ENCODE data around the gene RPRD1B. TPM values are rescaled to one million over a fixed set of nuclear protein-coding genes. Genes with fewer than 3 reads are reported as not detected.
A peak's percentile ranks its signal among the peaks of the same experiment; 100 is the strongest.

RPRD1B gene
- polyA plus RNA-seq, 1 of the 3 experiments (the other 2 are of a cell fraction) = 11.8 TPM

DNA sequence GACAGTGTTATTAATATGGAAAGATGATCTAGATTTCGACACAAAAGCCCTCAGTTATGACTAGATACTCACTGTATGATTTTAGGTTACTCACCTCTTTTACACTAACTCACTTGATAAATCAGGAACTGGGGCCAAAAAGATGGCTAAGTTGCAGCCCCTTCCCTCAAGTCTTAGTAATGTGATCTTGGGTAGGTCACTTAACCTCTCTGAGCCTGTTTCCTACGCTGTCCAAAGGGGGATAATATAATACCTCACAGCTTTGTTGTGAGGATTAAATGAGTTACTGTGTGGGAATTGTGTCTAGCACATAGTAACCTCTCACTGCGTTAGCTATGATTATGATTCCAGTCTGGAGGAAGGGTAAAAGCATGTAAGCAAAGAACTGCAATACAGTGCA lies 1.6 kb upstream of the RPRD1B start:
- peaks cover 22 to 45% of the 10 kb centered on the region in 2 experiments for H3K36me3 ChIP-seq (replicated peaks in 1 of 2; ENCODE audit: control insufficient read depth in 1 of 2, insufficient read depth in 2 of 2, low read length in 1 of 2)
- H4K20me1 ChIP-seq (ENCODE audit: insufficient read depth) = no peaks in the 10 kb centered on the region
- no peak overlapping the region for H3K27ac ChIP-seq (ENCODE audit: low read depth in 2 of 2, low read length in 1 of 2)
- 83% methylated on average over 3 of the region's 3 CpGs for WGBS (ENCODE audit: low lambda C conversion rate)
- CTCF ChIA-PET = interaction anchor here (1.4 kb wide), 1 partner anchor 21 kb away, joined by 3 read pairs; no protein-coding TSS in a partner anchor
- H3K9me3 ChIP-seq = no peaks in the 10 kb centered on the region
- peaks cover 98% of the 10 kb centered on the region for H3K79me2 ChIP-seq (ENCODE audit: insufficient read depth)
- peaks cover 4% of the 10 kb centered on the region for H3F3A ChIP-seq (replicated peaks; ENCODE audit: insufficient read depth)
- peaks cover 8 to 24% of the 10 kb centered on the region in 2 experiments; a peak in 3 of 4 replicates for H3K4me1 ChIP-seq (ENCODE audit: control insufficient read depth in 1 of 2, insufficient read depth in 2 of 2, low read depth in 1 of 2, low read length in 1 of 2)
- peak overlapping the region; percentile 86 for H3K4me2 ChIP-seq
- DNase-seq = no peak
- H3K9ac ChIP-seq = no peak overlapping the region
- no peak overlapping the region for H2AFZ ChIP-seq (ENCODE audit: low read depth)
- no peaks in the 10 kb centered on the region for H3K9me2 ChIP-seq
- TF ChIP-seq FOXJ3 (CRISPR knock-in tag; IDR thresholded peaks at IDR 0.05) (no peak), MXI1 (IDR thresholded peaks at IDR 0.05; ENCODE audit: low read depth, low read length) (no peak), FOXM1 (IDR thresholded peaks at IDR 0.05; ENCODE audit: low read depth) (no peak), YY1 (IDR thresholded peaks at IDR 0.05; ENCODE audit: low read depth) (no peak), RCOR1 (IDR thresholded peaks at IDR 0.05; ENCODE audit: low read length) (no peak), NRF1 (IDR thresholded peaks at IDR 0.05; ENCODE audit: low read depth, low read length) (no peak), CTCF (IDR thresholded peaks at IDR 0.05) (no peak), TAF1 (IDR thresholded peaks at IDR 0.05; ENCODE audit: borderline replicate concordance, low read depth, low read length) (no peak), TCF12 (IDR thresholded peaks at IDR 0.05) (no peak), GATA2 (CRISPR knock-in tag; IDR thresholded peaks at IDR 0.05) (no peak), USF1 (IDR thresholded peaks at IDR 0.05; ENCODE audit: borderline replicate concordance, low read depth) (no peak)
- TF ChIP-seq, protein P1, sequence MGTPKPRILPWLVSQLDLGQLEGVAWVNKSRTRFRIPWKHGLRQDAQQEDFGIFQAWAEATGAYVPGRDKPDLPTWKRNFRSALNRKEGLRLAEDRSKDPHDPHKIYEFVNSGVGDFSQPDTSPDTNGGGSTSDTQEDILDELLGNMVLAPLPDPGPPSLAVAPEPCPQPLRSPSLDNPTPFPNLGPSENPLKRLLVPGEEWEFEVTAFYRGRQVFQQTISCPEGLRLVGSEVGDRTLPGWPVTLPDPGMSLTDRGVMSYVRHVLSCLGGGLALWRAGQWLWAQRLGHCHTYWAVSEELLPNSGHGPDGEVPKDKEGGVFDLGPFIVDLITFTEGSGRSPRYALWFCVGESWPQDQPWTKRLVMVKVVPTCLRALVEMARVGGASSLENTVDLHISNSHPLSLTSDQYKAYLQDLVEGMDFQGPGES (IDR thresholded peaks at IDR 0.05; ENCODE audit: low read depth, low read length) = no peak
- TF ChIP-seq, protein P2, sequence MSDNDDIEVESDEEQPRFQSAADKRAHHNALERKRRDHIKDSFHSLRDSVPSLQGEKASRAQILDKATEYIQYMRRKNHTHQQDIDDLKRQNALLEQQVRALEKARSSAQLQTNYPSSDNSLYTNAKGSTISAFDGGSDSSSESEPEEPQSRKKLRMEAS (IDR thresholded peaks at IDR 0.05; ENCODE audit: low read depth) = no peak
- TF ChIP-seq, protein P3, sequence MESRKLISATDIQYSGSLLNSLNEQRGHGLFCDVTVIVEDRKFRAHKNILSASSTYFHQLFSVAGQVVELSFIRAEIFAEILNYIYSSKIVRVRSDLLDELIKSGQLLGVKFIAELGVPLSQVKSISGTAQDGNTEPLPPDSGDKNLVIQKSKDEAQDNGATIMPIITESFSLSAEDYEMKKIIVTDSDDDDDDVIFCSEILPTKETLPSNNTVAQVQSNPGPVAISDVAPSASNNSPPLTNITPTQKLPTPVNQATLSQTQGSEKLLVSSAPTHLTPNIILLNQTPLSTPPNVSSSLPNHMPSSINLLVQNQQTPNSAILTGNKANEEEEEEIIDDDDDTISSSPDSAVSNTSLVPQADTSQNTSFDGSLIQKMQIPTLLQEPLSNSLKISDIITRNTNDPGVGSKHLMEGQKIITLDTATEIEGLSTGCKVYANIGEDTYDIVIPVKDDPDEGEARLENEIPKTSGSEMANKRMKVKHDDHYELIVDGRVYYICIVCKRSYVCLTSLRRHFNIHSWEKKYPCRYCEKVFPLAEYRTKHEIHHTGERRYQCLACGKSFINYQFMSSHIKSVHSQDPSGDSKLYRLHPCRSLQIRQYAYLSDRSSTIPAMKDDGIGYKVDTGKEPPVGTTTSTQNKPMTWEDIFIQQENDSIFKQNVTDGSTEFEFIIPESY (IDR thresholded peaks at IDR 0.05; ENCODE audit: borderline replicate concordance, low read depth) = no peak
- H3K27me3 ChIP-seq (ENCODE audit: insufficient read depth) = no peaks in the 10 kb centered on the region
- peak overlapping the region in 1 of 2 experiments; percentile 99; a peak in 2 of 4 replicates for H3K4me3 ChIP-seq (ENCODE audit: low read depth in 2 of 2, low read length in 1 of 2)
- POLR2A ChIA-PET = no interaction called here
